Measurements from ENCODE around the gene PRSS56.

- TF ChIP-seq EZH2 (IDR thresholded peaks at IDR 0.05; ENCODE audit: low read length) (no peak), CTCF (optimal IDR thresholded peaks at IDR 0.05 in 1 of 3, IDR thresholded peaks at IDR 0.05 in 1 of 3, conservative IDR thresholded peaks at IDR 0.05 in 1 of 3; ENCODE audit: extremely low read depth in 1 of 3, insufficient read depth in 2 of 3, low read length in 3 of 3) (no peak)
Observed at GRCh38 chr2:232528746-232529460, 8.7 kb downstream of the PRSS56 start.
